ENCODE results near the gene OCIAD1.

DNA sequence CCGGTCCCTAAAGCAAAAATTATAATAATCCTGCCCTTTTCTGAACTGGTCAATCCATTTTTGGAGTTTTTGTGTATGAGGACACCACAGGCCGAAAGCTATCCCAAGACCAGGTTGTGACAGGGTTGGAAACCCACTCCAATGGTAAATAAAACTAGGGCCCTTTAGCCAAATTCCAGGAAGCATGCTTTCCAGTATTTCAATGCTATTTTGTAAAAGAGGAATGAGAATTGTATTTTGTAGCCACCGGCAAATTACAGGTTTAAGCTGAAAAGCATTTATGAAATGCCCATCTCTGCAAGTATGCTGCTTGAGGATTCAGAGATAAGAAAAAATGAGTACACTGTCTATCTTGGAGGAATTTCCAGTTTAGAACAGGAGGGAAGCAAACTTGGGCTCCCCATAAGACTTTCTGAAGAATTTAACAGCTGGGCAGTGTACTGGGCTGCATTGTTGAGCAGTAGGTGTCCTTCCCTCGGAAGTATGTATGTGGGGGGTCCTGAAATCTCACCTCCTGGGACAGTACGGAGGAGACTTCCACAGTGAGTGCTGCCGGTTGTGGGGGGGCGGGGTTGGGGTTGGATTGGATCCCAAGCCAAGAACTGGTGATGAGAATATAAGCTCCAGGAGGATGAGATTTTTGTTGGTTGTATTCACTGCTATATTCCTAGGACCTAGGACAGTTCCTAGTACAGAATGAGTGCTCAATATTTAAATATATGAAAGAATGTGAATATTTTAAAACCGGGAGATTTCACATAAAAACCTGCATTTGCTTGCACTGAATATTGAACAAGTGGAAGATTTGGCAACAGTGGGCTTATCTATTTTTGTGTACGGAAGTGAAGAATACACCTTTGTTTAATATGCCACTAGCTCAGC is 48.9 kb downstream of the OCIAD1 start:
- no peak for TF ChIP-seq CTCF (IDR thresholded peaks at IDR 0.05)
- no peak for TF ChIP-seq ZFX (IDR thresholded peaks at IDR 0.05; ENCODE audit: borderline replicate concordance)

Measured in 22Rv1 (cell line).